ENCODE data around the gene CFTR.

The CFTR gene

DNA sequence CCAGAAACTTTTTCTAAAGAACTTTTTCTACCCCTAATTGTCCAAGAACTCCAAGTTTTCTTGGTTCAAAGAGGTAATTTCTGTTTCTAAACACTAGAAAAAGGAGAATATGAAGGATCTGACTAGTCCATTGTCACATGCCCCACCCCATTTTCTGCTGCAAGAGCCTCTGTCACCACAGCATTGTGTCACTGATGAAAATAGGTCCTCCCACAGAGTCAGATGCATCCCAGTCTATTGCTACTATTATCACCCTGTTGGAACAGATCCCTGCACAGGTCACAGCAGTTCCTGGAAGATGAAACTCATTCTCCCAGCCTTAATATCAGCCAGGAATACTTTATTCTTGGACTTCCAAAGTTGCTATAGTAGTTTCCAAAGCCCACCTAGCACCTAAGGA lies 7.5 kb upstream of the CFTR start:
- no peak for TF ChIP-seq CTCF (IDR thresholded peaks at IDR 0.05)
- H3K36me3 ChIP-seq: no peaks in the 10 kb centered on the region
- H3K27ac ChIP-seq: no peak overlapping the region

GRCh38 chr7:117476557-117477215 lies 3.1 kb upstream of the CFTR start:
- Histone ChIP-seq H3K27ac (no peak overlapping the region), H3K27me3 (peaks cover 46% of the 10 kb centered on the region), H3K9me3 (no peaks in the 10 kb centered on the region), H3K36me3 (no peaks in the 10 kb centered on the region), H3K4me3 (ENCODE audit: low read depth in 1 of 2, low read length in 1 of 2) (no peak overlapping the region), H3K4me1 (ENCODE audit: control insufficient read depth in 1 of 2, insufficient read depth in 1 of 2, low read depth in 1 of 2, low read length in 1 of 2) (no peaks in the 10 kb centered on the region)
- no peak for TF ChIP-seq CTCF (IDR thresholded peaks at IDR 0.05)

More for the DNA sequence above, 7.5 kb upstream of the CFTR start:
- Histone ChIP-seq H3K4me3 (ENCODE audit: low read depth in 1 of 2, low read length in 1 of 2) (no peak overlapping the region), H3K9me3 (no peaks in the 10 kb centered on the region), H3K27me3 (peaks cover 2% of the 10 kb centered on the region), H3K4me1 (ENCODE audit: control insufficient read depth in 1 of 2, insufficient read depth in 1 of 2, low read depth in 1 of 2, low read length in 1 of 2) (no peaks in the 10 kb centered on the region)

- H3K4me3 ChIP-seq (ENCODE audit: low read depth in 1 of 2, low read length in 1 of 2): no peak overlapping the region
- peaks cover 50% of the 10 kb centered on the region for H3K27me3 ChIP-seq
These were observed 995 bp upstream of the CFTR start for GRCh38 chr7:117478836-117479224.

GRCh38 chr7:117480055-117480362 lies 184 bp downstream of the CFTR start:
- TF ChIP-seq CTCF (IDR thresholded peaks at IDR 0.05): no peak
- H3K9me3 ChIP-seq: no peaks in the 10 kb centered on the region
- no peaks in the 10 kb centered on the region for H3K36me3 ChIP-seq
- H3K27me3 ChIP-seq: peaks cover 50% of the 10 kb centered on the region
- H3K4me3 ChIP-seq (ENCODE audit: low read depth in 1 of 2, low read length in 1 of 2): no peak overlapping the region
- no peak overlapping the region for H3K27ac ChIP-seq
- no peaks in the 10 kb centered on the region for H3K4me1 ChIP-seq (ENCODE audit: control insufficient read depth in 1 of 2, insufficient read depth in 1 of 2, low read depth in 1 of 2, low read length in 1 of 2)

More at GRCh38 chr7:117478836-117479224, 995 bp upstream of the CFTR start:
- Histone ChIP-seq H3K9me3 (no peaks in the 10 kb centered on the region), H3K4me1 (ENCODE audit: control insufficient read depth in 1 of 2, insufficient read depth in 1 of 2, low read depth in 1 of 2, low read length in 1 of 2) (no peaks in the 10 kb centered on the region), H3K36me3 (no peaks in the 10 kb centered on the region), H3K27ac (no peak overlapping the region)
- TF ChIP-seq CTCF (IDR thresholded peaks at IDR 0.05): no peak

- Histone ChIP-seq H3K4me3 (ENCODE audit: low read depth in 1 of 2, low read length in 1 of 2) (no peak overlapping the region), H3K9me3 (no peaks in the 10 kb centered on the region), H3K27ac (no peak overlapping the region), H3K4me1 (ENCODE audit: control insufficient read depth in 1 of 2, insufficient read depth in 1 of 2, low read depth in 1 of 2, low read length in 1 of 2) (no peaks in the 10 kb centered on the region), H3K27me3 (peaks cover 50% of the 10 kb centered on the region), H3K36me3 (no peaks in the 10 kb centered on the region)
- no peak for TF ChIP-seq CTCF (IDR thresholded peaks at IDR 0.05)
These were observed 1.2 kb downstream of the CFTR start for GRCh38 chr7:117480978-117481377.
